ENCODE measurements around the gene TAF4B.
"Not testable (repeated sequence)": the region's sequence is repeated elsewhere in the genome, so short reads cannot be mapped to it uniquely, and the experiment has no call there.

Gene TAF4B

DNA sequence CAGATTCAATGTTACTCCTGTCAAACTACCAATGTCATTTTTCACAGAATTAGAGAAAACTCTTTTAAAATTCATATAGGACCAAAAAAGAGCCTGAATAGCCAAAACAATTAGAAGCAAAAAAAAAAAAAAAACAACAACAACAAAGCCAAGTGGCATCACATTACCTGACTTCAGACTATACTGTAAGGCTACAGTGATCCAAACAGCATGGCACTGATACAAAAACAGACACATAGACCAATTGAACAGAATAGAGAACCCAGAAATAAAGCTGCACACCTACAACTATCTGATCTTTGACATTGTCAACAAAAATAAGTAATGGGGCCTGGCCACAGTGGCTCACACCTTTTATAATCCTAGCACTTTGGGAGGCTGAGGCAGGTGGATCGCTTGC, 53.2 kb downstream of the TAF4B start:
- Histone ChIP-seq H3K27ac (ENCODE audit: low read length) (no peak overlapping the region), H3K27me3 (ENCODE audit: insufficient read depth, low read length) (no peaks in the 10 kb centered on the region), H3K36me3 (ENCODE audit: insufficient read depth, low read depth, low read length) (peaks cover 58% of the 10 kb centered on the region), H3K4me1 (ENCODE audit: insufficient read depth, low read length) (no peaks in the 10 kb centered on the region), H3K9me3 (ENCODE audit: insufficient read depth, low read depth, low read length) (no peaks in the 10 kb centered on the region; the same call in 1 of the 2 replicates), H3K9ac (ENCODE audit: low read depth, low read length) (no peak overlapping the region), H3K4me3 (ENCODE audit: low read length) (no peak overlapping the region)

- Histone ChIP-seq H3K9me3 (ENCODE audit: insufficient read depth, low read depth, low read length) (no peaks in the 10 kb centered on the region), H3K9ac (ENCODE audit: low read depth, low read length) (no peak overlapping the region), H3K27ac (ENCODE audit: low read length) (no peak overlapping the region)
Observed at GRCh38 chr18:26286008-26286407, 59.8 kb downstream of the TAF4B start.

DNA sequence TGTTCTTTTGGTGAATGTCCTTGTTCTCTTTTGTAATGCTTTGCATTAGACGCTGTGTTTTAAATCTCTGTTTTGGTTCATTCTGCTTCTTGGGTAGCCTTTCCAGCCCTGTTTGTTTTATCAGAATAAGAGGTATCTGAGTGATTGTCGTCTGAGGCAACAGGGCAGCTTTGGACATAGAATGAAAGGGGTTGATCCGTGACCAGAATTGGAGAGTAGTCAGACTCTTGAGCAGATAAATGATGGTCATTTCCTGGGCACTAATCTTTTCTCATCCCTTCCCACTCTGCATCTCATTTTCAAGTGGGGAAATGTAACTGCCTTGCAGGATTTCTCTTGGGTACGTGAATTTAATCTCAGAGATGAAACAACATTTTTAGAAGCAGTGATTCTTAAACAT, 61.4 kb downstream of the TAF4B start:
- Histone ChIP-seq H3K9ac (ENCODE audit: low read depth, low read length) (no peak overlapping the region), H3K27ac (ENCODE audit: low read length) (no peak overlapping the region), H3K4me1 (ENCODE audit: insufficient read depth, low read length) (no peaks in the 10 kb centered on the region), H3K9me3 (ENCODE audit: insufficient read depth, low read depth, low read length) (no peaks in the 10 kb centered on the region), H3K36me3 (ENCODE audit: insufficient read depth, low read depth, low read length) (peaks cover 37% of the 10 kb centered on the region), H3K27me3 (ENCODE audit: insufficient read depth, low read length) (no peaks in the 10 kb centered on the region), H3K4me3 (ENCODE audit: low read length) (no peak overlapping the region)

More at GRCh38 chr18:26286008-26286407, 59.8 kb downstream of the TAF4B start:
- Histone ChIP-seq H3K4me1 (ENCODE audit: insufficient read depth, low read length) (no peaks in the 10 kb centered on the region), H3K27me3 (ENCODE audit: insufficient read depth, low read length) (no peaks in the 10 kb centered on the region), H3K36me3 (ENCODE audit: insufficient read depth, low read depth, low read length) (peaks cover 48% of the 10 kb centered on the region), H3K4me3 (ENCODE audit: low read length) (no peak overlapping the region)

GRCh38 chr18:26290385-26290784, 64.1 kb downstream of the TAF4B start:
- Histone ChIP-seq H3K27me3 (ENCODE audit: insufficient read depth, low read length) (no peaks in the 10 kb centered on the region), H3K9me3 (ENCODE audit: insufficient read depth, low read depth, low read length) (no peaks in the 10 kb centered on the region), H3K4me3 (ENCODE audit: low read length) (no peak overlapping the region), H3K9ac (ENCODE audit: low read depth, low read length) (no peak overlapping the region), H3K27ac (ENCODE audit: low read length) (no peak overlapping the region), H3K36me3 (ENCODE audit: insufficient read depth, low read depth, low read length) (peaks cover 36% of the 10 kb centered on the region), H3K4me1 (ENCODE audit: insufficient read depth, low read length) (no peaks in the 10 kb centered on the region)

- H3K27me3 ChIP-seq (ENCODE audit: insufficient read depth, low read length): no peaks in the 10 kb centered on the region
- H3K36me3 ChIP-seq (ENCODE audit: insufficient read depth, low read depth, low read length): peaks cover 10% of the 10 kb centered on the region
- H3K9me3 ChIP-seq (ENCODE audit: insufficient read depth, low read depth, low read length): no peaks in the 10 kb centered on the region
- no peaks in the 10 kb centered on the region for H3K4me1 ChIP-seq (ENCODE audit: insufficient read depth, low read length)
- H3K4me3 ChIP-seq (ENCODE audit: low read length): no peak overlapping the region
- no peak overlapping the region for H3K27ac ChIP-seq (ENCODE audit: low read length)
- no peak overlapping the region for H3K9ac ChIP-seq (ENCODE audit: low read depth, low read length)
Observed at GRCh38 chr18:26293982-26294381, 67.7 kb downstream of the TAF4B start.

DNA sequence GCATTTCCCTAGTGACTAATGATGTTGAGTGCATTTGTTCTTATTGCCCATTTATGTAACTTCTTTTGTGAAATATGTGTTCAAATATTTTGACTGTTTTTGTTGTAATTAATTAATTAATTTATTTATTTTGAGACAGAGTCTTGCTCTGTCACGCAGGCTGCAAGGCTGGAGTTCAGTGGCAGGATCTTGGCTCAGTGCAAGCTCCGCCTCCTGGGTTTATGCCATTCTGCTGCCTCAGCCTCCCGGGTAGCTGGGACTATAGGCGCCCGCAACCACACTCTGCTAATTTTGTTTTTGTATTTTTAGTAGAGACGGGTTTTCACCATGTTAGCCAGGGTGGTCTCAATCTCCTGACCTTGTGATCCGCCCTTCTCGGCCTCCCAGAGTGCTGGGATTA, 71.9 kb downstream of the TAF4B start:
- Histone ChIP-seq H3K9me3 (ENCODE audit: insufficient read depth, low read depth, low read length) (no peaks in the 10 kb centered on the region), H3K27me3 (ENCODE audit: insufficient read depth, low read length) (no peaks in the 10 kb centered on the region), H3K36me3 (ENCODE audit: insufficient read depth, low read depth, low read length) (peaks cover 10% of the 10 kb centered on the region; the same call in 1 of the 2 replicates), H3K4me3 (ENCODE audit: low read length) (no peak overlapping the region), H3K4me1 (ENCODE audit: insufficient read depth, low read length) (no peaks in the 10 kb centered on the region), H3K27ac (ENCODE audit: low read length) (no peak overlapping the region), H3K9ac (ENCODE audit: low read depth, low read length) (no peak overlapping the region)

- H3K9ac ChIP-seq (ENCODE audit: low read depth, low read length): no peak overlapping the region
Observed at GRCh38 chr18:26301681-26302080, 75.4 kb downstream of the TAF4B start.

GRCh38 chr18:26303222-26303621, 77.0 kb downstream of the TAF4B start:
- H3K9ac ChIP-seq (ENCODE audit: low read depth, low read length); H3K36me3 ChIP-seq (ENCODE audit: insufficient read depth, low read depth, low read length); H3K27ac ChIP-seq (ENCODE audit: low read length); H3K27me3 ChIP-seq (ENCODE audit: insufficient read depth, low read length); H3K9me3 ChIP-seq (ENCODE audit: insufficient read depth, low read depth, low read length); H3K4me3 ChIP-seq (ENCODE audit: low read length); H3K4me1 ChIP-seq (ENCODE audit: insufficient read depth, low read length): not testable (repeated sequence)

More at GRCh38 chr18:26301681-26302080, 75.4 kb downstream of the TAF4B start:
- Histone ChIP-seq H3K36me3 (ENCODE audit: insufficient read depth, low read depth, low read length) (no peaks in the 10 kb centered on the region), H3K4me1 (ENCODE audit: insufficient read depth, low read length) (no peaks in the 10 kb centered on the region), H3K4me3 (ENCODE audit: low read length) (no peak overlapping the region), H3K27me3 (ENCODE audit: insufficient read depth, low read length) (no peaks in the 10 kb centered on the region), H3K27ac (ENCODE audit: low read length) (no peak overlapping the region), H3K9me3 (ENCODE audit: insufficient read depth, low read depth, low read length) (no peaks in the 10 kb centered on the region)

- Histone ChIP-seq H3K27me3 (ENCODE audit: insufficient read depth, low read length) (no peaks in the 10 kb centered on the region), H3K4me3 (ENCODE audit: low read length) (no peak overlapping the region), H3K4me1 (ENCODE audit: insufficient read depth, low read length) (no peaks in the 10 kb centered on the region), H3K9me3 (ENCODE audit: insufficient read depth, low read depth, low read length) (no peaks in the 10 kb centered on the region), H3K36me3 (ENCODE audit: insufficient read depth, low read depth, low read length) (no peaks in the 10 kb centered on the region), H3K9ac (ENCODE audit: low read depth, low read length) (no peak overlapping the region), H3K27ac (ENCODE audit: low read length) (no peak overlapping the region)
Observed at GRCh38 chr18:26304511-26304910, 78.3 kb downstream of the TAF4B start.

- Histone ChIP-seq H3K4me1 (ENCODE audit: insufficient read depth, low read length) (no peaks in the 10 kb centered on the region), H3K36me3 (ENCODE audit: insufficient read depth, low read depth, low read length) (no peaks in the 10 kb centered on the region), H3K27ac (ENCODE audit: low read length) (no peak overlapping the region), H3K9ac (ENCODE audit: low read depth, low read length) (no peak overlapping the region), H3K9me3 (ENCODE audit: insufficient read depth, low read depth, low read length) (no peaks in the 10 kb centered on the region), H3K4me3 (ENCODE audit: low read length) (no peak overlapping the region), H3K27me3 (ENCODE audit: insufficient read depth, low read length) (no peaks in the 10 kb centered on the region)
Observed at GRCh38 chr18:26307161-26307773, 81.0 kb downstream of the TAF4B start.

GRCh38 chr18:26309281-26309680, 83.0 kb downstream of the TAF4B start:
- Histone ChIP-seq H3K9me3 (ENCODE audit: insufficient read depth, low read depth, low read length) (no peaks in the 10 kb centered on the region), H3K27me3 (ENCODE audit: insufficient read depth, low read length) (no peaks in the 10 kb centered on the region), H3K4me3 (ENCODE audit: low read length) (no peak overlapping the region), H3K4me1 (ENCODE audit: insufficient read depth, low read length) (no peaks in the 10 kb centered on the region), H3K36me3 (ENCODE audit: insufficient read depth, low read depth, low read length) (no peaks in the 10 kb centered on the region), H3K9ac (ENCODE audit: low read depth, low read length) (no peak overlapping the region), H3K27ac (ENCODE audit: low read length) (no peak overlapping the region)

- H3K9ac ChIP-seq (ENCODE audit: low read depth, low read length): no peak overlapping the region
- no peaks in the 10 kb centered on the region for H3K27me3 ChIP-seq (ENCODE audit: insufficient read depth, low read length)
Observed at GRCh38 chr18:26312199-26312598, 86.0 kb downstream of the TAF4B start.

More at GRCh38 chr18:26312199-26312598, 86.0 kb downstream of the TAF4B start:
- Histone ChIP-seq H3K27ac (ENCODE audit: low read length) (no peak overlapping the region), H3K36me3 (ENCODE audit: insufficient read depth, low read depth, low read length) (no peaks in the 10 kb centered on the region), H3K4me3 (ENCODE audit: low read length) (no peak overlapping the region), H3K4me1 (ENCODE audit: insufficient read depth, low read length) (no peaks in the 10 kb centered on the region), H3K9me3 (ENCODE audit: insufficient read depth, low read depth, low read length) (no peaks in the 10 kb centered on the region)

Measured in iPS-20b (cell line).